Right hindlimb (tissue), 1 donor: ENCODE data around the gene NPW.
A peak's percentile ranks its signal among the peaks of the same experiment; 100 is the strongest.

ENCODE experiments used
- DNase-seq: peaks from one replicate; pipeline ENCODE4 v3.0.0-alpha.2; 2018

The NPW gene

DNA sequence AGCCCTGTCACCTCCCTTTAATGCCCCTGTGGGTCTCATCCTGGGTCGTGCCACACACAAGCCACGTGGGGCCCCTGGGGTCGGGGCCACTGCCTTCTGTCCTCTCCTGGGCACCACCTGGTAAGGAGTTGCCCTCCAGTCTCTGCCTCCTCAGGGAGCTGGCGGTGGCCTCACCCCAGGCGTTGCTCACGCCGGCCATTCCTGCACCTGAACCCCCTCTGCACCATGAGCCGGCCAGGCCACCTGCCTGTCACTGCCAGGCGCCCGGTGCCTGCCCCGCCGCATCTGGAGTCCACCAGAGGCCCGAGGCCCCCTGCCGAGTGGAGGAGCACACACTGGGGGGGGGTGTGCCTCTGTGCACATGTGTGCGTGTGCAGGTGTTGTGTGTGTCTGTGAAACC lies 17.5 kb downstream of the NPW start:
- DNase-seq, result no peak

DNA sequence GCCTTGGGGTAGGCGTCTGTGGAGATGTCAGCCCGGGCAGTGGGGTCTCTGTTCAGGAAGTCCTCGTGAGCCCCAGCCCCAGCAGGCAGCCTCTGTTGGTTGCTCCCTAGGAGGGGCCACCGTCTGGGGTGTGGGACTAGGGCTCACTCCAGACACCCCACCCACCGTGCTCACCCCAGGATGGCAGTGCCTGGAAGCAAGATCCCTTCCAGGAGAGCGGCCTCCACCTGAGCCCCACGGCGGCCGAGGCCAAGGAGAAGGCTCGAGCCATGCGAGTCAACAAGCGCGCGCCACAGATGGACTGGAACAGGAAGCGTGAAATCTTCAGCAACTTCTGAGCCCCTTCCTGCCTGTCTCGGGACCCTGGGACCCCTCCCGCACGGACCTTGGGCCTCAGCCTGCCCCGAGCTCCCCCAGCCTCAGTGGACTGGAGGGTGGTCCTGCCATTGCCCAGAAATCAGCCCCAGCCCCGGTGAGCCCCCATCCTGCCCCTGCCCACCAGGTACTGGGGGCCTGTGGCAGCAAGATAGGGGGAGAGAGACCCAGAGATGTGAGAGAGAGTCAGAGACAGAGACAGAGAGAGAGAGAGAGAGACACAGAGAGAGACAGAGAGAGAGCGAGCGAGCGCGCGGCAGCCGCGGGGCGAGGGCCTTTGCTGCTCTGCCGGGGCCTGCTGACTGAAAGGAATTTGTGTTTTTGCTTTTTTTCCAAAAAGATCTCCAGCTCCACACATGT lies 18.2 kb downstream of the NPW start:
- peak; percentile 43 for DNase-seq

DNA sequence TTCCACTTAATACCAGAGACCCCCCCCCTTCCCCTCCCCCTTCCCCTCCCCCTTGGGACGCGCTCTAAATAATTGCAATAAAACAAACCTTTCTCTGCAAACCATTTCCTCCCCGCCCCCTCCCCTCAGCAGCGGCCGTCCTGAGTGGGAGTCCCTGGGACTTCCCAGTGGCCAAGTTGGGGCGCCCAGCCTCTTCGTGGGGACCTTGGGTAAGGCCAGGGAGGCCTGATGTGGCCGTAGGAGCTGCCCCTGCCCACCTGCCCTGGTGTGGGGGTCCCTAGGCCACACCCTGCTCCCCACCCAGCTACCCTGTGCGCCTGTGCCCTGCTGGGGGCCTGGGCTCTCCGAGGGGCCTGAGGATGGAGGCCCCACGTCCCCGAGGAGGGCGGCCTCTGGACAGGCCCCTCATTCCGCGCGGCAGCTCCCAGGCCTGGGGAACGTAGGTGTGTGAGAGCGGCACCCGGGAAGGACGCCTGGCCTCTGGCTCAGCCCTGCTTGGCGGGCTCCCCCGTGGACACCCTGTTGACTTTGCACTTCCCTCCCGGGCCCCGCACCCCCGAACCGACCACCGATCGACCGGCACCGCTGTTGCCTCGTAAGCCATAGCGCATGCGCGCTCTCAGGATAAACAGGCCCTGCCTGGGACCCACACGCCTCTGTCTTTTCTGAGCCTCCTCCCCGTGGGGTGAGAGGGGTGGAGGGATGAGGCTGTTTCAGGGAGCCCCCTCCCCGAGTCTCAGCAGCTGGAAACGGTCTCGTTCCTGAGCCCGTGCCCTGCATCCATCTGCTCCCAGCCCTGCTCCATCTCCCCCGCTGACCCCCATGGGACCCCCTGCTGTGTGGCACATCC lies 19.0 kb downstream of the NPW start:
- peak; percentile 83 for DNase-seq

DNA sequence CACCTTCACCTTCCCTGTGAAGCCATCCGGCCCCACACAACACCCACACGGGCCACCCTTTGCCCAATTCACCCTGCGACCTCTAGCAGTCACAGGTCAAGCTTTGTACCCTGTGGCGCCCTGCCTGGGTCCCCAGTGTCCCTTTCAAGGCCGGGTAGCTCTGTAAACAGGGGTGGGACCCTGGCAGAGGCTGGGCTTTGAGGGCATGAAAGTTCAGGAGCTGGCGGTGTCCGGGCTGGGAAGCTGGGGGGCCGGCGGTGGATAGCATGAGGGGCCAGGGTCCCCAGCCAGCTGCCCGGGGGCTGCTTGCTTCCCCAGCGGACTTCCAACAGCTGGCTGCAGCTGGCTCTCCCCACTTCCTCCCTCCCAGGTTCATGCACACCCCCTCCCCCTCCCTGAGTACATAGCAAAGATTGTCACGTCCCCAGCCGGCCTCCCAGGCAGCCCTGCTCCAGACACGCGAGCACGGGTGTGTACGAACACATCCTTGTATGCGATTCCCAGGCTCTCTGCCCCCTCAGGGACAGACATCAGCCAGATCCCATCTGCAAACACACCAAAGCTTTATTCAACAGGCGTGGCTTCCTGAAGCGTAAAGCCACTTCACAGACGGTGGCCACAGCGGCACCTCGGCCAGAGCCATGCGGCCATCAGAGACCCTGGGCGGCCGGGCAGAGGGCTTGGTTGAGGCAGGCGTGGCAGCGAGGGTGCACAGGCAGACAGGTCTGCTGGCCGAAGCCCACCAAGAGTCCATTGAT lies 19.9 kb downstream of the NPW start:
- peak; percentile 90 for DNase-seq

DNA sequence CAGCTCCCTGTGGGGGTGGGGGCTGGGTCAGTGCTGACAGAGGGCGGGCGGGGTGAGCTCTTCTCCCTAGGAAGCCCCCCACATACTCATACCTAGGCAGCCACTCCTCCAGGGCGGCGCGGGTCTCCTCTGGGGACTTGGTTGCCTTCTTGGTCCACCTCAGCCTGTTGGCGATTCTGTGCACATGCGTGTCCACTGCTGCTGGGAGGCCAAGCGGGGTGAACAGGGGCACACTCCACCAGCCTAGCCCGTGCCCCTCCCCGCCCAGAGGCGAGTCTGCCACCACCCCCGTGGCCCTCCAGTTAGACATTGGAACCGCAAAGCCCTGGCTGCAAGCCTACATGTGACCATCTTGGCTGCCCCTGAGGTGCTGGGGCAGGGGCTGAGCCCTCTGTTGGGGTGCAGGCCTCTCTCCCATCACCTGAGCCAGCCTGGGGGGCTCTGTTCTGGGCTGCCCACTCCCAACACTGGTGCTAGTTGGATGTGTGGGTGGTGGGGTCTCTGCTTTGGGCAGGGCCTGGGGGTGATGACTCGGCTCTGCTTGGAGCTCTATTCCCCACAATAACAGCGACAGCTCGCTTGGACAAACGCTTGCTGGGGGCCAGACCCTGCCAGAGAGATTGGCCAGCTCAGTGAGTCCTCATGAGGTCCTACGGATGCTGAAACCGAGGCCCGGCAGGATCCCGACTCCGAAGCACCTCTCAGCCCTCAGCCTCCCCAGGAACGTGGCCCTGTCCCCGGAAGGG lies 20.6 kb downstream of the NPW start:
- peak; percentile 49 for DNase-seq

DNA sequence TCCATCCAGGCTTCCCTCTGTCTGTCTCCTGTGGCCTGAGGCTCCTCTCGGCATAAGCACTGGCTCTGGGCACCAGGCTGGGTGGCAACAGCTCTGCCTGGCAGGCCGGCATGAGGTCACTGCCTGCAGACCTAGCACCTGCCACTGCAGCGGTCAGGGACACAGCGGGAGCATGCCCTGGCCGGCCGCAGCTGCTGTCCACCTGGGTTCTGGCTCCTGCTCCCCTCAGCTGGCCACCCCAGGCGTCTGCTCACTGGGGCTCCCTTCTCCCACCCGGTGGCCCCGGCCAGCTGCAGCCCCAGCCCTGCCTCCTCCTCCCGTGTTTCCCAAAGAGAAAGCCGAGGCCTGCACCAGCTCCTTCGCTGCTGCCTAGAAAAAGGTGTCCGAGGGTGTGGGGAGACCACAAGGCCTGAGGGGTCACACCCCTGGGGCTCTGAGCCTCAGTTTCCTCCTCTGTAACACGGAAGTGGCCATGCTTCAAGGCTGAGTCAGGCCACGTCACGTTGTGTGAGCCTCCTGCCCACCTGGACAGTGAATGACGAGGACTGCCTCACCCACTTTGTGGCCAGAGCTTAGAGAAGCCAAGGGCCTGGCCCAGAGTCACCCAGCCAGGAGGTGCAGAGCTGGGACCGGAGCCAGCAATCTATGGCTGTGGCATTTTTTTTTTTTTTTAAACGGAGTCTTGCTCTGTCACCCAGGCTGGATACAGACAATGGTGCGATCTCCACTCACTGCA lies 21.4 kb downstream of the NPW start:
- peak; percentile 84 for DNase-seq

DNA sequence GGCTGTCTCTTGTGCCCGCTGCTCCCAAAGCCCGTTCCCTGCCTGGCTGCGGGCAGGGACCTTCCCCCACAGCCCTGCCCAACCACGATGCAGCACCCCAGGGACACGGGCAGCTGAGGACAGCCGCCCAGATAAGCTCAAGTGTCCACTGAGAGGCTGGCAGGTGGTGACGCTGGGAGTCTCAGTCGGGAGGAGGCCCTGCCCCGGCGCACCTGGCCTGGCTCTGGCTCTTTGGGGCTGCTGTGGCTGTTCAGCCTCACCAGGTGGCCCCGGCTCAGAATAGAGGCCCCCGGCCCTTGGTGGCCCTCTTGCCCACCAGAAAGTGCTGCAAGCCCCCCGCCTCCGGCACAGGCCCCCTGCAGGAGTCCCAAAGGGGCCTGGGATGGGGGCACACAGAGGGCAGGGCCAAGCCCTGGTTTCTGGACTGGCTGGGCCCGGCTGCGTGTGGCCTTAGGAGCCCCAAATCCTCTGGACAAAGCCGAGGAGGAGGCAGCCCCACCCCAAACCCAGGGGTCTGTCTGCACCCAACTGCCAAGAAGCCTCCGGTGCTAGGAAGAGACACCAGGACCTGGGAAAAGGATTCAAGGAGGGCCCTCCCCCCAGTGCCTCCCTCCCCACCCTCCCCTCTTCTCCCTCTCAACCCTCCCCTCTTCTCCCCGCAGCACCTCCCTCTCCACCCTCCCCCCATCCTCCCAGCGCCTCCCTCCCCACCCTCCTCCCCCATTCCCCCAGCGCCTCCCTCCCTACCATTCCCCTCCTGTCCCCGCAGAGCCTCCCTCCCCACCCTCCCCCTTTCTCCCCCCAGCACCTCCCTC lies 22.8 kb downstream of the NPW start:
- DNase-seq, result no peak

DNA sequence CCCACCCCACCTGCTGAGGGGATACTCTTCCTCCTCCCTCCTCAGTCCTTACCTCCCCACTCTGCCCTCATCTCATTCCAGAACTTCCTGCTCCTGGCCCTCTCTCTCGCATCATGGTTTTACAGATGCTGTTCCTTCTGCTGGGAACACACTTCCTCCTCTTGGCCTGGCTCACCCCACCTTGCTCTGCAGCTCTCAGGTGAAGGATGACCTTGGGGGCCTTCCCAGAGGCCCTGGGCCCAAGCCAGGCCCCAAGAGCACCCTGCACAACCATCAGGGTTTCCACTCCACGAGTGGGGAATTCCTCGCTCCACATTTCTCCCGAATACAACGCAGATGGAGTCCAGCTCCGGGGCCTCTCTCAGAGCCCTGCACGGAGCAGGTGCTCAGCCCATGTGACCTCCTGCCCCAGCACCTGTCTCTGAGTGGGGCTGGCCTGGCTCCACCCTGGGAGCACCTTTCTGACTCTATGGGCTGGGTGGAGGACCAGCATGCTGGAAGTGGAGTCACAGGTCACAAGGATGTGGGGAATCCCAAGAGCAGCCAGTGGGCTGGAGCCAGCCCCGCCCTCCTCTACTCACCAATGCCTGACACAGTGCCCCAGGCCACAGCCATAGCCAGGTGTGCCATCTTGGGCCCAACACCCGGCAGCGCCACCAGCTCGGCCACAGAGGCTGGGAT lies 23.5 kb downstream of the NPW start:
- no peak for DNase-seq

DNA sequence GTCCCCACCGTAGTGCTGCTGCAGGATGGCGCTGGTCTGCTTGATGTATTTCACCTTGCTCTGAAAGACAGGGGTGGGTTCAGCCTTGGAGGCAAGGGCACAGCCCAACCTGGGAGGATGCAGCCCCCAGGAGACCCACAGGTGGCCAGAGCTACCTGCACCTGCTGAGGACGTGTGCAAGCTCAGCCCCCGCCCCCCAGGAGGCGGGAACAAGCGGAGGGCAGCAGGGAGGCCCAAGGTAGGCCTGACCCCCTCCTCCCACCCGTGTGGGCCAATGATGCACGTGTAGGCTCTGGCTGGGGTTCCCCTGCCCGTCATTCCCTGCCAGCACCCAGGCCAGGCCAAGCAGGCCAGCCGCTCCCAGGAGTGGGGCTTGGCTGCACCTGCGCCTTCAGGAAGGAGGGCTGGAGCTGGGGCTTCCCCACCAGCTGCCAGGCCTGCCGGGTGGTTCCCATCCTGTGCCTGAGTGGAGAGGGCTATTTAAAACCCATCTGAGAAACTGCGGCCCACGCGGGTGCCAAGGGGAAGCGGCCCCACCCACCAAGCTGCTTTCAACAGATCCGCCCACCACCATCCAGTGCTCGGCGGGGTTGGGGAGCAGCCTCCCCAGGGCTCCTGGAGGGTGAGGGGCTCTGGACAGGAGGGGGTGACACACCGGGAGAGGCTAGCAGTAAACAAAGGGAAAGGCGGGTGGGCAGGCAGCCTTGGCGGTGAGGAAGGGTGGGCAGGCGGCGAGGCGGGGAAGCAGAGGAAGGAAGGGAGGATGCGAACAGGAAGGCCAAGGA lies 24.3 kb downstream of the NPW start:
- peak; percentile 60 for DNase-seq

DNA sequence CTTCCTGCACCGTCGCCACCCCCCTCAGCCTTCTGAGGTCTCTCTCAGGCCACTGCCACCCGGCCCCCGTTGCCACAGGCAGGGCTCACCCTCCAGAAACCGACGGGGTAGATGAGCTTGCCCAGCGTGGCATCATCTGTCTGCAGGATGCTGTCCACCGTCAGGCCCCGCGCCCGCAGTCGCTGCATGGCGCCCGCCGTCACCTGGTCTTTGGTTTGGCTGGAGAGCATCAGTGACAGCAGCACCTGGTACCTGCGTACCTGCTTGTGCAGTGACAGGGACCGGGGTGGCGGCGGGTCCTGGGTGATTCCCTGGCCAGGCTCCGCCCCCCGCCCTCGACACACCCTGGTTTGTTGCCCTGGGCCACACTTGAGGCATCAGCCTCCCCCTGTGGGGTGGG lies 25.0 kb downstream of the NPW start:
- no peak for DNase-seq

DNA sequence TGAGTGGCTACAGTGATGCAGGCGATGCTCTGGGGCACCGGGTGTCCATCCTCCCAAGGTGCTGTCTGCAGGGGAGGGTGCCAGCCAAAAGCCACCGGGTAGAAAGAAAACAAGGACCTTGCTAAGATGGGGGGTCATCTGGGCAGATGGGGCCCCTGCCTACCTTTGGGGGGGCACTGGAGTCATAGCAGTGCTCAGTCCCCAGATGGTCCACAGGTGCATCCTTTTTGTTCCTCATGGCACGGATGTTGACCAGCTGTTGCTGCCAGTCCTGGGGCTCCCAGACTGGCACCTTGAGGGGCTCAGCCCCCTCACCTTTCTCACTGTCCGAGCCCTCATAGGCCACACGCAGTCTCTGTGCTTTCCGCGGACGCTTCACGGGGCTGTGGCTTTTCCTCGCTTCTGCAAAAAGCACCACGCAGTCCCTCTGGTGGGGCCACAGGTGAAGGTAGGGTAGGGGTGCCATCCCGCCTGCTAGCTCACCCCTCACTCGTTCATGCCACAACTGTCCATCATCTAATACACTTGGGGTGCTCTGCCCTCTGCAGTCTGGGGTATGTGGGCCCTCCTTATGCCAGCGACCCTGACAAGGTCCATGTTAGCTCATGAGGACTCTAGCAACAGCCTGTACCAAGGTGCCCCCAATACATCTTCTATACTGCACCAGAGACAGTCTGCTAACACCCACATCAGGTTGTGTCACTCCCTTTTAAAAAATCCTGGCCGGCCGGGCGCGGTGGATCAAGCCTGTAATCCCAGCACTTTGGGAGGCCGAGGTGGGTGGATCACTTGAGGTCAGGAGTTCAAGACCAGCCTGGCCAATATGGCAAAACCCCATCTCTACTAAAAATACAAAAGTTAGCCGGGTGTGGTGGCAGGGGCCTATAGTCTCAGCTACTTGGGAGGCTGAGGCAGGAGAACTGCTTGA lies 26.6 kb downstream of the NPW start:
- DNase-seq, result no peak

DNA sequence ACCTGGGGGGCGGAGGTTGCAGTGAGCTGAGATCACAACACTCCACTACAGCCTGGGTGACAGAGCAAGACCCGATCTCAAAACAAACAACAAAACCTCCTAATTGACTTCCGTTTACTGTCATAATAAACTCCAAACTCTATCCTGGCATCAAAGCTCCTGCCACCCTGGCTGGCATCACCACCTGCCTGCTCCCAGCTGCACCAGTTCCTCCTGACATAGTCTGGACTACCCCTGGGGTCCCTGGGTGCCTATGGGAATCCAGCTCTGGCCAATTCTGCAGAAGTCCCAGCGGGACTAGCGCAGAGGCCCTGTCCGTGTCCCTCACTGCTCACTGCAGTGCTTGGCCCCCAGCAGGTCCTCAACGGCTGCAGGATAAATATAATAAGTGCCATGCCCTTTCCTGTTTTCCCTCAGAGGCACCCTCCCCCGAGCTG lies 27.3 kb downstream of the NPW start:
- no peak for DNase-seq

DNA sequence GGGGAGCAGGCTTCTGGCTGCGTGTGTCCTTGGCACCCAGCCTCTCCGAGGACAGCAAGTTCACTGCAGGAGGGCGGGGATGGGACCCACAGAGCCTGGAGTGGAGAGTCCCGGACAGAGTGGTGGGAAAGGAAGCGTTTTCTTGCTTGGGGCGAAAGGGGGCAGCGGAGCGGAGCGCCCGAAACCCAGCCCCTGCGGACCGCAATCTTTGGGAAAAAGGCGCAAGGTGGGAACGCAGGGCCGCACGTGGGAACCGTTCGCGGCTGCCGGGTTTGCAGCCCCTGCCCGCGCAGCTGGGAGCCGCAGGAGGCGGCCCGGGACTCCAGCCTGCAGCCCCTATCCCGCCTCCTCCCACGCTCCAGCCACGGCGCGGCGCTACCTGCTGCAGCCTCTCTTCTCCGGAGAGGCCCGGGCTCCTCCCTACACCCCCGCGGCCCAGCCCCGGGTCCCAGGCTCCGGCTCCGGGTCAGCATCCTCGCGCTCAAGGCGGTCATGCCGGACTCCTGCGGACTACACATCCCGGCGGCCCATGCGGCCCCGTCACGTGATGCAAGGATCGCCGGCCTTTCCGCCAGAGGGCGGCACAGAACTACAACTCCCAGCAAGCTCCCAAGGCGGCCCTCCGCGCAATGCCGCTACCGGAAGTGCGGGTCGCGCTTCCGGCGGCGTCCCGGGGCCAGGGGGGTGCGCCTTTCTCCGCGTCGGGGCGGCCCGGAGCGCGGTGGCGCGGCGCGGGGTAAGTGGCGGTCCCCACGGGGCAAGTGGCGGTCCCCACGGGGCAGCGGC lies 27.9 kb downstream of the NPW start, which contains the start of the genes NTHL1 and TSC2:
TSS of gene NTHL1 (minus strand) at position 505 of the 786 bp plus-strand sequence. CDS start at position 494, 11 bp downstream.
TSS of gene TSC2 (plus strand) at position 656 of the 786 bp plus-strand sequence. CDS start 631 bp downstream, outside the sequence.
- DNase-seq, result peak; percentile 98

DNA sequence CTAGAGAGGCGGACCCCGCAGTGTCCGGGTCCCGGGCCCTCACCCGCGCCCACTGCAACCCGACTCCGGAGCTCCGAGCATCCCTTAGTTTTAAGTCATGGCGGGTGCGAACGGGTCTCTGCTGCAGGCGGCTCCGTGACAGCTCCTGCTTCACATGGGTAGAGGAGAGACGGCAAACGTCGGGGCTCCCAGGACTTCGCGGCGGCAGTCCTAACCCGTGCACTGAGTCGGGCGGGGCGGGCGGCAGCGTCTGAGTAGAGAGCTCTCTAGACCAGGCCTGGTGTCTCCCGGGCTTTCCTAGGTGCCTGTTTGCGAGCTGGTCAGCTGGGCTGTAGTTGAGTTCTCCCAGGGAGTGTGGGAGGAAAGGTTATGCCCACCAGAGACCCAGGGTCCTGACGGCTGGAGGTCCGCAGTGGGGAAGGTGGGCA lies 28.5 kb downstream of the NPW start:
- no peak for DNase-seq

DNA sequence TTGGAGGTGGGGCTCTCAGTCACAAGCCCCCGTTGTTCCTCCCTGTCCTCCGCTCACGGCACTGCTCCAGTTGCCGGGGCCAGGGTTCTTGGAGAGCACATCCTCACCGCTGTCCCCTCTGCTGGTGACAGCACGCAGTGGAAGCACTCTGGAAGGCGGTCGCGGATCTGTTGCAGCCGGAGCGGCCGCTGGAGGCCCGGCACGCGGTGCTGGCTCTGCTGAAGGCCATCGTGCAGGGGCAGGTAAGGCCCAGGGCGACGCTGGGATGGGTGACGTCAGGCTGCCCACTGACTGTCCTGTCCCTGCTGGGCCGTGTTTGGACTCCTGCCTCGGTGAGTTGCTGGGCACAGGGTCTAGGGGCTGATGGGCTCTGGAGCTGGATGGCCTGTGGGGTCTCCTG lies 33.6 kb downstream of the NPW start:
- no peak for DNase-seq

DNA sequence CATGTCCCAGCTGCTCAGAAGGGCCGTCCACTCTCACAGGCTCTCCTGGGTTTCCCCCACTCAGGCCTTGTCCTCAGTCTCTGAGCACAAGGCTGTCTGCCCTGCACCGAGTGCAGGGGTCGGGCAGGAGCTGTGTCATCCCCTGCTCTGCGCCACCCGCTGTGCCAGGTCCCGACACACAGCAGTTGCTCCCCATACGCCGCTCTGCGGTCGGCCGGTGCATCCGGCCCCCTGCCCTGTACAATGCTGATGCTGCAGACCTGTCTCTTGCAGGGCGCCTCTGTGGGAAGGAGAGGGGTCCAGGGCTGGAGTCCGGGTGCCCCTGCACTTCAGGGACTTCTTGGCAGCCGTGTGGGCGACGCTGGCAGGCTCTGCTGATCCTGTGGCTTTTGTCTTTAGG lies 34.3 kb downstream of the NPW start:
- DNase-seq, result no peak

DNA sequence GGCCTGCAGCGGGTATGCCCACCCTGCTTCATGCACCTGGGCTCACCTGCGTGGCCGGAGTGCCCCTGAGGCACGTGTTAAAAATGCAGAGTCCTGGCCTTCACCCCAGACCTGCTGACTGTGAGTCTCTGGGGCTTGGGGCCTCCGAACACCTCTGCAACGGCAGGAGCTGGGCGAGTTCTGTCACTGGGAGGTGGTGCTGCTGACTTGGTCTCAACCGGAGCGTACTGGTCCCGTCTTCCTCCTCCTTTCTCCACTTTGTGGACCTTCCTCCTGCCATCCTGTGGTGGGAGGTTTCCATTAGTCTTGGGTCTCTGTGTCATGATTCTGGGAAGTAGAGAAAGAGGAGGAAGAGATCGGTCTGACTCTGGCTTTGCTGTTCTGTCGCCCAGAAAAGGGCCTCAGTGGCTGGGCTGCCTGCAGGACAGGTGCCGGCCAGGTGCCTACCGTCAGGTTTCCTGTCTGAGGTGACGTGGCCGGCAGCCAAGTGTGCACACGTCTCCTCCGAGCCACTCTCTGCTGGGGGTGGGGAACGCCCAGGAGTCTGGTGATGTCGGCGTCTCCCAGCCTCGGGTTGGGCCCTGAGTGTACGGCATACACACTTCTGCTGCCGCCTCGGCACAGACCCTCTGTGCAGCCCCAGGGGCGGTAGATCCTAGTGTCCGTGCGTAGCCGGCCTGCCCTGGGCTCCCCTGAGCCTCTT lies 35.1 kb downstream of the NPW start:
- no peak for DNase-seq
